Measurements from ENCODE around the gene SFMBT2.
"Not testable (repeated sequence)": the region's sequence is repeated elsewhere in the genome, so short reads cannot be mapped to it uniquely, and the experiment has no call there.

The SFMBT2 gene

DNA sequence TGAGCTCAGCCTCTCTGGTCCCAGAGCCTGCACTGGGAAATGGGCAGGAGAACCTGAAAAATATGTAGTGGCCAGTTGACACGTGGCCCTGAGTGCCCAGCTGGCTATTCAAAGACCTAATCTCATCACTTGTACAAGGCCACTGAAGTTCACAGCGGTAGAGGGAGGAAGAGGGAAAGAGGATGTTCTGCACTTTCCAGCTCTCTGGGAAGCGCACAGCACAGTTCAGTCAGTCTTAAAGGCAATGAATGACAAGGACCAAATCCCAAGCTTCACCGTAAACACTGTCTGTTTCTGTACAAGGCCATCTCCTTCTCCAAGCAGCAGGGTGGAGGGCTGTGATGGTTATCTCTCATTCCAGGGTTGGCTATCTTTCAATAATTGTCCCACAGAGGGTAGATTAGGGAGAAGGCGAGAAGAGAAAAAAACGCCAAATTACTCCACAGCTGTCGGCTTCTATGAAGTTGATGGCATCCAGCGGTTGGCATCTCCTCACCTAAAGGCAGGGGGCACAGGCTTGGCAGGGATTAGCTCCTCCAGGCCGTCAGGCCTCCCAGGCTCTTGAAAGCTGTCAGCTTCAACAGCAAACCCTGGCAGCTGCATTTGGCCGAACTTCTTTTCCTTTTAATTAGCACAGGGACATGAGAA, 10.6 kb downstream of the SFMBT2 start:
- FAIRE-seq: no peak

DNA sequence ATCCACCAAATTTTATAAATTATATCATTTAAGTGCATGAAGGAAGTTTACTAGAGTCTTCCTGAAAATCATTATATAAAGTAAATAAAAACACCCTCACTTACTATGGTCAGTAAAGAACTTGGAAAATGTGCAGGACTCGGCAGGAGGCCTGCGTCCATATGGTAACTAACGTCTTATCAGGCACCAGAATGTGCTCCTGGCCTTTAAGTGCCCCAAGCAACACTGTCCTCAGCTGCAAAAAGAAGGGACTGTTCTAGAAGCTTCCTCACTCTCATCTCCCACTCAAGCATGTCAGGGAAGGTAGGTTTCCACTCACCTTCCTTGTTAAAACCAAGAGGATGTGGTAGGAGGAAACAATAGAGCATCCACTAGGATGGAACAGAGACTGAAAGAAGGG, 11.3 kb downstream of the SFMBT2 start:
- FAIRE-seq: no peak

DNA sequence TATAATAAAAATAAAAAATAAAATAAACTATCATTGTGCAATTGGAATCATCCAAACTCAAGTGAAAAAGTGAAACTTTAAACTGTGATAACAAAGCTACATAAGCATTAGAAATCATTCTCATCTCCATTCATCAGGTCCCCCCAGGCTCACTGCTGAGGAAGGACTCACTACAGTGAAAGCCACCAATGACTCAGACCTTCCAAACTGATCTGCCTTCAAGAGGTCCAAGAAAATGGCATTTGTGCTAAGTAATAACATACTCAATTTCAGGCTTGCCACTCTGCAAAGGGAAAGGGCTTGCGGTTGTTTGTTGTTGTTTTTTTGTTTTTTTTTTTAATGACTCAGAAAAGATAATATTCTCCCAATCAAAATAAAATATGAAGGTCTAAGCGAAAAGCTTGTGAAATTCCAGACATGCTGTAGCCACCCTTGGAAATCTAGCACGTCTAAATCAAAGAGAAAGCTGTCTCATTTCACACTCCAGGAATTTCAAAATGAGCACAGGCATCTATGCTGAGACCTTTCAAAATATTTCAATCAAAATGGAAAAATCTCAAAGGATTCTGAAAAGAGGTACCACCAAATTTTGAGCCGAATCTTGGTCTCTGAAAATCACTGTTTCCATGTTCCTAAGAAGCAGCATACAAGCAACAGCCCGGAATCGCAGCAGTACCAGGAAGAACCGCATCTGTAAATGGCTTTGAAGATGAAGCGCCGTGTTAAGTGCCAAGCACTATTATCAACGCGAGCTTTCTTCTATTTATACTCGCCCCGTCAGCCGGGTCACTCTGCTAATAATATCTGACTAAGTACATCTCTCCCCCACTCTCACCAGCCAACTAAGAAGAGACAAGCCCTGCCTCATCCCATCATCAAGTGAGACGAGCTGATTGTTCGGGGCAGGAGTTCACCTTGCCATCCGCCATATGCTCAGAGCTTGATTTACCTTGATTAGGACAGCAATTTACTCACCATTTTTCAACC, 13.5 kb downstream of the SFMBT2 start:
- FAIRE-seq: no peak

GRCh38 chr10:7392301-7392700, 18.5 kb downstream of the SFMBT2 start:
- not testable (repeated sequence) for FAIRE-seq

DNA sequence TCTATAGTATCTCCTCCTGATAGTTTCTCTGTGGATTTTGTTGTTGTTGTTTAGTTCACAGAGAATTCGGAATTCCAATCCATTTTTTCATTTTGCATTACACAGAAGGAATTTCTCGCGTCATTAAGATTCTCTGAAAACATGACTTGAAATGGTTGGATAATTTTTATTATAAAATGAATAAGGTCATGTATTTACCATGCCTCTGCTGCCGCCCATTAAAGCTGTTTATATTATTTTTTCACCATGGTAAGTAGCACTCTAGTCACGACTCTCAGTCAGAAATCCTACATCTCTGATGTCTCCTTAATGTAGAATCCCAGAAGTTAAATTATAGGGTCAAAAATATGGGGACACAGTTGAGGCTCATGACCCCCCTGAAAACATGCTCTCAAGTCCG, 19.1 kb downstream of the SFMBT2 start:
- FAIRE-seq: no peak

DNA sequence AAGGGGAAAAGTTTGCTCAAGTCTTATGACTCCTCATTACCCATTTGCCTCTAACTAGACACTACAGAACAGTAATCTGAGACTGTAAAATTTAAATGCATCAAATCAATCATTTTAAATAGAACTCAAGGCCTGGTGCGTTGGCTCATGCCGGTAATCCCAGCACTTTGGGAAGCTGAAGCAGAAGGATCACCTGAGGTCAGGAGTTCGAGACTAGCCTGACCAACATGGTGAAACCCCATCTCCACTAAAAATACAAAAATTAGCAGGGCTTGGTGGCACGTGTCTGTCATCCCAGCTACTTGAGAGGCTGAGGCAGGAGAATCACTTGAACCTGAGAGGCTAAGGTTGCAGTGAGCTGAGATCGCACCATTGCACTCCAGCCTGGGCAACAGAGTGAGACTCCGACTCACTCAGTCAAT, 20.1 kb downstream of the SFMBT2 start:
- not testable (repeated sequence) for FAIRE-seq

DNA sequence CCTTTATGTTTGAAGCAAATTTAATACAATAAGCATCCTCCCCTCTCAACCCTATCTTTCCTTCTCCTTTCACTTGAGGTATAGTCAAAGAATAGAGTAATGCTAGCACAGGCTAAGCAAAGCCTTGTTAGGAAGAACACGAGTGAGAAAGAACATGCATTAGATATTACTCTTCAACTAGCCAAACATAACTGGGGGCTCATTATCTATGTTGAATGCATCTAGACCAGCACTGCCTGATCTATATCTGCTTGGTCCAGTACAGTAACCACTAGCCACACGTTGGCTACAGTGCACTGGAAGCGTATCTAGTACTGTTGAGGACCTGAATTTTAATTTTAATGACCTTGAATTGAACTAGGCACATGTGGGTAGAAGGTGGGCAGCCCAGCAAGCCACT, 21.0 kb downstream of the SFMBT2 start:
- no peak for FAIRE-seq

DNA sequence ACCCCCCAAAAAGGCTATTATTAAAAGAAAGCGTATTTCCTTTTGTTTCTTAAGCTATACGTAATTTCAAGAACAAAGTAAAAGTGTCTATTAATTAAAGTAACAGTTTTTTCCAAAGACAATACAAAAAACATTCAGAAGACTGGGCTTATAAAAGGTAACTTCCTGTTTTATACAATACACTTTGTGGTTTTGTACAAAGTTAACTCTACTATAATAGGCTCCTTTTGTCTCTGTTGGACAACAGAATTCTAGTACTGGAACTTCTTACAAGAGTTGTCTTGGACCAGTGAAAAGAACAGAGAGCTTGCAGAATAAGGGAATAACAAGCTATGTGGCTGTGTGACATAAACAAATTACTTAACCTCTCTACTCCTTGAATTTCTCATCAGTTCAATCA, 21.5 kb downstream of the SFMBT2 start:
- no peak for FAIRE-seq

- no peak for FAIRE-seq
These were observed 22.2 kb downstream of the SFMBT2 start for GRCh38 chr10:7388602-7389001.

DNA sequence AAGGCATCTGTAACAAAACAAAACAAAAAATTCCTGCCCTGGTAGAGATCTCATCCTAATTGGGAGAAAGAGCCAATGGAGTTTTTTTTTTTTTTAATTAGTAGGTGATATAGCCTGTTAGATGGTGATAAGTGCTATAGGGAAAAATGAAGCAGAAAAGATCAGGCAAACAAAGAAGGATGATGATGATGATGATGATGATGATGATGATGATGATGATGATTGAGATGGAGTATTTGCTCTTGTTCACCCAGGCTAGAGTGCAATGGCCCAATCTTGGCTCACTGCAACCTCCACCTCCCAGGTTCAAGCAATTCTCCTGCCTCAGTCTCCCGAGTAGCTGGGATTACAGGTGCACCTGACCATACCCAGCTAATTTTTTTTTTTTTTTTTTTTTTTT, 22.7 kb downstream of the SFMBT2 start:
- FAIRE-seq: not testable (repeated sequence)

- FAIRE-seq: no peak
These were observed 25.7 kb downstream of the SFMBT2 start for GRCh38 chr10:7385114-7385513.

DNA sequence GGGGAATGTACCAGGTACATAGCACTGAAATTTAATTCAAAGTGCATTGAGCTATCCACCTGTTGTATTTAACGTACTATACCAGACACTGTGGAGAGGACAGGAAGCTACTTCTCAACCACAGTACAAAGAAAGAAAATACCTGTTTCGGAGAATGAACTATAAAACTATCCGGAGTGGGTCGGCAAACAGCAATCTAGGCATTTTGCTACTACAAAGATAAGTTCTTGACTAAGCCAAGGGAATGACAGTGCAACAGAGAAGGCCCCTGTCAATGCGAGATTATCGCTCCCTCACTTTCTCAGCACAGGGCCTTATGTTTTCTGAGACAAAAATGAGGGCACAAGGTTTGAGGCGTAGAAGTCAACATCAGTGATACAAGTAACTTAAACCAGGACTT, 27.4 kb downstream of the SFMBT2 start:
- no peak for FAIRE-seq

GRCh38 chr10:7380704-7381241, 30.1 kb downstream of the SFMBT2 start:
- FAIRE-seq: no peak

DNA sequence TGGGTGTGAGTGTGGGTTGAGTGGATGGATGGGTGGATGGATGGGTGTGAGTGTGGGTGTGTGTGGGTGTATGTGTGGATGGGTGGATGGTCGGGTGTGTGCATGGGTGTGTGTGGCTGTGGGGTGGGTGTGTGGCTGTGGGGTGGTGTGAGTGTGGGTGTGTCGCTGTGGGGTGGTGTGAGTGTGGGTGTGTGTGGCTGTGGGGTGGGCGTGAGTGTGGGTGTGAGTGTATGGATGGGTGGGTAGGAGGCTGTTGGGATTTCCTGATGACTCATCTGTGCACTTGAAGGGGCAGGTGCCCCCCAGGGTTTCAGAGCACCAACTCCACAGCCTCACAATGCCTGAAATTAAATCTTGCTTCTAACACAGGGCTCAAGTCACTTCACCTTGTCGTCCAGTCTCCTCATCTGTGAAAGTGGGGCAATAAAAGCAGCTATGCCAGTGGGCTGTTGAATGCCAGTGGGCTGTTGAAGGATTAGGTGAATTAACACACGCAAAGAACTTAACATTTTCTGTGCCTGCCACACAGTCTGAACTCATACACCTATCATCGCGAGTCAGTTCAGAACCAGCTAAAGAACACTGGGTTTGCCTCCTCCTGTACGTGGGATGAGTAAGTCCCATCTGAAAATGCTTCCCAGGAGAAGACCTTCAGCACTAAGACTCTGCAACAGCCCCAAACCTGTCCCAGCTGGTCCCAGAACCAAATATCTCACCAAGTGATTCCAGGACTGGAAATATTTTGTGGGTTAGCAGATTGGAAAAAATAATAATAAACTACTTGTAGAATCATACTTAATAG, 32.0 kb downstream of the SFMBT2 start:
- no peak for FAIRE-seq

GRCh38 chr10:7377614-7378248, 33.1 kb downstream of the SFMBT2 start:
- FAIRE-seq: no peak

DNA sequence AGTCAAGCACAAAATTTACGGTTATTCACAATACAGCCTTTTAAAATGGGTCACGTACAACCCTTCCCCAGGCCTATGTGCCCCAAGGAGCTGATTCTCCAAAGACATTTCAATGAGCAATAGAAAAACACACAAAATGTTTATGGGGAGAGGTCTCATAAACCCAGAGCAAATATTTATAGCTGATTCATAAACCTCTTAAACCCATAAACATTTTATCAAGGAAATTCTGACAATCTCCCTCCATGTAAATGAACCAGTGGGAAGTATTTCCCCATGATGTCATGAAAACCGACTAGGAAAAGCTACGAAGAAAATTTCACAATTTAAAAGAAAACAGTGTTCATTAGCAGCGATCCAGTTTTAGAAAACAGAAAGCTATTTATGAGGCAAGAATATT, 36.0 kb downstream of the SFMBT2 start:
- FAIRE-seq: peak; percentile 60

DNA sequence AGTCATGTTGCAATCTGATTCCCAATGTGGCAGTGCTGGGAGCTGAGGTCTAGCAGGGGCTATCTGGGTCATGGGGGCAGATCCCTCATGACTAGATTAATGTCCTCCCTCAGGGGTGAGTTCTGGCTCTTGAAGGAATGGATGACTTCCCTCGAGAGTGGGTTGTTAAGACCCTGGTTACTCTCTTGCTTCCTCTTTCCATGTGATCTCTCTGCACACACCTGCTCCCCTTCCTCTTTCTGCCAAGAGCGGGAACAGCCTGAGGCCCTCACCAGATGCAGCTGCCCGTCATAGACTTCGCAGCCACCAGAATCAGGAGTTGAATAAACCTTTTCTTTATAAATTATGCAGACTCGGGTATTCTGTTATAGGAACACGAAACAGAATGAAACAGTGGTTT, 37.8 kb downstream of the SFMBT2 start:
- FAIRE-seq: no peak

DNA sequence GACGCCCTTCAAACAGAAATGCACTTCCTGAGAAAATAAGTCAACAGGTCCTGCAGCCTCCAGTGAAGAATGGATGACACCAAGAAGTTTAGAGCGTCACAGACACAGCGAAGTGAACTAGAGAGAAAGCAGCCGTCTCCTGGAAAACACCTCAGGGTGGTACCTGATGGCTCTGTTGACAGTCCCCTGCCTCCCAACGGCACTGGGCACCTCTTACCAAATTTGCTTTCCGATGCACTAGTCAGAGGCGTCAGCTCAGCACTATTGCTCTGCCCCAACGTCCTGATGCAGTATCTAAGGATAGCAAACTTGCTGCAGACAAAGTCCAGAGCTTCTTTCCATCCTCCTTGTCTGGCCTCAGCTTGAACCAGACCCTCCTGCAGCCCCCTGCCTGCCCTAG, 38.3 kb downstream of the SFMBT2 start:
- no peak for FAIRE-seq

DNA sequence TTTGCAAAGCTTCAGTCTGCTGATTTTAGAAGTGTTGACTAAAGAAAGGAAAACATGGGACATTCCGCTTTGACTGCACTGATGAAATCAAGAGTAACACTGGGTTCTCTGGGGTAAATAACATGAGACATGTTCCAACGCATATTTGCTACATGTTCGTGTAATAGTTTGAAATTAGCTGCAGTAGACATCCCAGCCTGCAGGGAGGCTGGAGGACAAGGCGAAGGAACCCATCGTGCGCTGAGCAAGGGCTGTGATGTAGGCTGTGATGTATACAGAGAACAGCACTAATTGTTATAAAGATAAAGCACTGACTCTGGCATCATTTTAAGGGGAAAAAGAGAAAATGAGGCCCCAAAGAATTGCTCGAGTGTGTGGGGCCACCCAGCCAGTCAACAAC, 40.3 kb downstream of the SFMBT2 start:
- no peak for FAIRE-seq

- no peak for FAIRE-seq
These were observed 45.6 kb downstream of the SFMBT2 start for GRCh38 chr10:7365027-7365745.

DNA sequence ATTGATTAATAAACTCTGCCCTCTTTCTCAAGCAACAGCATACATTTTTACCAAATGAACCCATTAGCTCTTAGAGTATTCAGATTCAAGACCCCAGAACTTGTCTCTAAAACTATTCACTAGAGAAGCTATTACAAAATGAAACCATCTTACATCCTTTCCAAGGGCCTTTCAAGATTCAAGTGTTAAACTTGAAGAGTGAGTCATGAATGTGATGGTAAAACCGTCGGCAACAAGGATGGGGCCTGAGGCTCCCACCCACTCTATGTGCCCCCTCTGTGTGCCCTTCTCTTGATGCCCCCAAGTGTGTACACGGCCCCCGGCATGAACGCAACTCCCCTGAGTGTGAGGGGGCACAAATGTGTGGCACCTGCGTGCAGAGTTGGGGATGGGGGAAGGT, 46.4 kb downstream of the SFMBT2 start:
- FAIRE-seq: no peak

- FAIRE-seq: no peak
These were observed 47.1 kb downstream of the SFMBT2 start for GRCh38 chr10:7363700-7364099.

Measured in endometrium (tissue), 2 donors.